Endothelial cell of umbilical vein (primary cell): ENCODE measurements around the gene IQGAP1. TPM values are rescaled to one million over a fixed set of nuclear protein-coding genes. Genes with fewer than 3 reads are reported as not detected.
"Not testable (repeated sequence)": the region's sequence is repeated elsewhere in the genome, so short reads cannot be mapped to it uniquely, and the experiment has no call there.

Experiments used
- BruUV-seq: library from RNA; stranded (reverse); fragments of 400-500 nt; replicated peaks from 2 replicates; lab custom pipeline; 2021; lab: Mats Ljungman, UMichigan
- CTCF ChIA-PET: fragments of 300-600, 350-600 bp; sonication (Branson Sonifier 250); formaldehyde crosslinking; loops from one replicate; lab custom pipeline; 2021; ENCODE audit warnings: antibody characterized with exemption, inconsistent platforms; lab: Charles Lee
- POLR2A ChIA-PET: fragments of 300-600, 350-600 bp; sonication (Branson Sonifier 250); formaldehyde crosslinking; loops from one replicate; lab custom pipeline; 2021; ENCODE audit warnings: antibody characterized with exemption, inconsistent platforms; lab: Charles Lee
- DNase-seq: peaks from one replicate; pipeline ENCODE4 v3.0.0-alpha.2; 2011; ENCODE audit warnings: low read depth, low spot score
- FAIRE-seq: peaks from 2 replicates; lab custom pipeline; 2011; peaks lifted over from hg19 to GRCh38; lab: Jason Lieb, UNC
- H2AFZ ChIP-seq: 2 replicates; pipeline ENCODE4 v1.6.0; 2012; ENCODE audit warnings: low read depth, low read length, control low read depth, inconsistent platforms
- H3K27ac ChIP-seq: 2 replicates; pipeline ENCODE4 v1.5.1; 2011; ENCODE audit warnings: low read depth, mild to moderate bottlenecking, control low read depth, low read length, moderate library complexity; ENCODE audit not compliant: insufficient read depth
- H3K27me3 ChIP-seq, 2 experiments: 2 replicates each; pipeline versions ENCODE4 v1.6.0 to v1.6.1; 2011; ENCODE audit warnings: low read length in 2 of 2, mixed read lengths in 1 of 2; ENCODE audit not compliant: control insufficient read depth in 2 of 2, insufficient read depth in 2 of 2
- H3K36me3 ChIP-seq, 2 experiments: 2 replicates in 1 of 2; 3 replicates in 1 of 2; pipeline ENCODE4 v1.5.1; 2011; ENCODE audit warnings: low read length in 2 of 2, mild to moderate bottlenecking in 1 of 2, moderate library complexity in 1 of 2; ENCODE audit not compliant: control insufficient read depth in 2 of 2, insufficient read depth in 2 of 2; ENCODE audit errors: extremely low read depth in 1 of 2
- H3K4me1 ChIP-seq: 3 replicates; pipeline ENCODE4 v1.5.1; 2011; ENCODE audit warnings: mild to moderate bottlenecking, low read length; ENCODE audit not compliant: control insufficient read depth, insufficient read depth; ENCODE audit errors: extremely low read depth
- H3K4me2 ChIP-seq: 2 replicates; pipeline ENCODE4 v1.6.1; 2011; ENCODE audit warnings: low read length, control low read depth, mixed read lengths; ENCODE audit not compliant: insufficient read depth
- H3K4me3 ChIP-seq, 3 experiments: fragments of 200-600 bp in 1 of 3; sonication (generic), shearing (Covaris generic) in 1 of 3; replicated peaks in 1 of 3; 2 replicates each; pipeline ENCODE4 v1.5.1; 2011 to 2016; ENCODE audit warnings: control low read depth in 3 of 3, low read length in 3 of 3, mild to moderate bottlenecking in 2 of 3, inconsistent platforms in 1 of 3, low read depth in 1 of 3, moderate library complexity in 1 of 3; ENCODE audit not compliant: insufficient read depth in 1 of 3
- H3K79me2 ChIP-seq: 2 replicates; pipeline ENCODE4 v1.6.0; 2012; ENCODE audit warnings: low read length, inconsistent platforms; ENCODE audit not compliant: control insufficient read depth, insufficient read depth
- H3K9ac ChIP-seq: replicated peaks from 2 replicates; pipeline ENCODE3; 2011; ENCODE audit warnings: low read length, control low read depth; ENCODE audit not compliant: insufficient read depth; ENCODE audit errors: extremely low read depth
- H3K9me1 ChIP-seq: replicated peaks from 3 replicates; pipeline ENCODE4 v1.6.0; 2011; ENCODE audit warnings: mild to moderate bottlenecking, low read length; ENCODE audit not compliant: control insufficient read depth, insufficient read depth; ENCODE audit errors: extremely low read depth
- H3K9me3 ChIP-seq: replicated peaks from 2 replicates; pipeline ENCODE4 v1.5.1; 2012; ENCODE audit warnings: low read length, inconsistent platforms; ENCODE audit not compliant: control insufficient read depth, insufficient read depth
- H4K20me1 ChIP-seq: replicated peaks from 2 replicates; pipeline ENCODE3; 2011; ENCODE audit warnings: mild to moderate bottlenecking, low read length; ENCODE audit not compliant: control insufficient read depth, insufficient read depth; ENCODE audit errors: extremely low read depth
- EZH2 ChIP-seq: IDR thresholded peaks from 2 replicates; pipeline ENCODE4 v1.6.1; 2012; ENCODE audit warnings: borderline replicate concordance, low read depth, mild to moderate bottlenecking, moderate library complexity, low read length, inconsistent platforms; ENCODE audit not compliant: severe bottlenecking
- FOS ChIP-seq: IDR thresholded peaks from 2 replicates; pipeline ENCODE4 v1.6.1; 2011; ENCODE audit warnings: mild to moderate bottlenecking, low read length, moderate library complexity, borderline replicate concordance; ENCODE audit not compliant: insufficient read depth
- GATA2 ChIP-seq: IDR thresholded peaks from 2 replicates; pipeline ENCODE4 v1.7.0; 2011; ENCODE audit warnings: low read depth, mild to moderate bottlenecking, moderate library complexity, mixed read lengths, low read length; ENCODE audit not compliant: insufficient read length, insufficient read depth
- JUN ChIP-seq: IDR thresholded peaks from 2 replicates; pipeline ENCODE4 v1.6.1; 2011; ENCODE audit warnings: borderline replicate concordance, low read depth; ENCODE audit not compliant: insufficient read length, insufficient read depth
- MYC ChIP-seq: IDR thresholded peaks from one replicate; pipeline ENCODE4 v1.6.1; 2011; ENCODE audit warnings: mild to moderate bottlenecking, low read depth, low read length
- POLR2A ChIP-seq: IDR thresholded peaks from 2 replicates; pipeline ENCODE4 v1.6.1; 2012; ENCODE audit warnings: low read depth, mild to moderate bottlenecking, control low read depth, low read length
- POLR2AphosphoS5 ChIP-seq: IDR thresholded peaks from 2 replicates; pipeline ENCODE4 v1.6.1; 2012; ENCODE audit warnings: low read depth, mild to moderate bottlenecking, control low read depth, low read length, moderate library complexity; ENCODE audit not compliant: insufficient read depth
- dilution Hi-C: fragments of 300-500 bp; cut with MboI; formaldehyde crosslinking; loops from one replicate; pipeline ENCODE4 v1.15.0; 2019; ENCODE audit warnings: low sequenced_read_pairs; ENCODE audit not compliant: extremely low pct_ligation_motif_present
- intact Hi-C: fragments of 100-400 bp; cut with micrococcal nuclease; formaldehyde crosslinking; loops from one replicate; pipeline ENCODE4 v1.10.0; 2022
- polyA plus RNA-seq, 4 experiments: library from polyadenylated mRNA; depleted of rRNA in 3 of 4; stranded (reverse) in 3 of 4; unstranded in 1 of 4; fragments of >200 nt; gene quantifications; 2 replicates each; pipeline versions ENCODE4 v1.2.1 to v1.2.3, GENCODE V29; 2011 to 2012; ENCODE audit warnings: missing spikeins in 1 of 4
- total RNA-seq: library from RNA; stranded (reverse); gene quantifications from 2 replicates; pipeline ENCODE4 v1.2.3, GENCODE V29; 2021
- TF ChIP-seq, protein P1 (sequence below): IDR thresholded peaks from 2 replicates; pipeline ENCODE4 v1.6.1; 2011; ENCODE audit not compliant: insufficient read depth, insufficient read length

IQGAP1 gene
- total and polyA plus RNA-seq, 2 donors (not counting 3 experiments of a cell fraction or from before 2014, with no cell fraction given), result 82.2 to 258 TPM

- H3K9me1 ChIP-seq, result no peaks in the 10 kb centered on the region
- peaks cover 57% of the 10 kb centered on the region for H3K4me1 ChIP-seq
- no peak overlapping the region for H3K4me3 ChIP-seq
- H2AFZ ChIP-seq, result no peak overlapping the region
- no peaks in the 10 kb centered on the region for H3K9me3 ChIP-seq
- FAIRE-seq (no peak), DNase-seq (no peak)
- no peak overlapping the region for H3K27ac ChIP-seq
- ChIA-PET POLR2A (interaction anchor here (1.5 kb wide), 1 partner anchor 14 kb away, joined by 5 read pairs; no protein-coding TSS in a partner anchor), CTCF (interaction anchor here (0.8 to 2.1 kb wide), 4 partner anchors 11 to 89 kb away, joined by 4 to 7 read pairs (median 6); partner anchors contain the start of gene IQGAP1)
- dilution Hi-C loops, result no loop called here
- intact Hi-C loops, result no loop called here
- TF ChIP-seq EZH2 (no peak), GATA2 (no peak), POLR2AphosphoS5 (no peak), JUN (no peak), POLR2A (no peak), MYC (no peak), FOS (no peak)
- TF ChIP-seq, protein P1, sequence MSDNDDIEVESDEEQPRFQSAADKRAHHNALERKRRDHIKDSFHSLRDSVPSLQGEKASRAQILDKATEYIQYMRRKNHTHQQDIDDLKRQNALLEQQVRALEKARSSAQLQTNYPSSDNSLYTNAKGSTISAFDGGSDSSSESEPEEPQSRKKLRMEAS, result no peak
- no peaks in the 10 kb centered on the region for H3K27me3 ChIP-seq
- H3K79me2 ChIP-seq, result peaks cover 86% of the 10 kb centered on the region
- peaks cover 18% of the 10 kb centered on the region for H4K20me1 ChIP-seq
- H3K4me2 ChIP-seq, result no peak overlapping the region
- BruUV-seq, result no TSS peak
- no peaks in the 10 kb centered on the region for H3K36me3 ChIP-seq
- no peak overlapping the region for H3K9ac ChIP-seq
These were observed 20.6 kb downstream of the IQGAP1 start for GRCh38 chr15:90408657-90409056.

DNA sequence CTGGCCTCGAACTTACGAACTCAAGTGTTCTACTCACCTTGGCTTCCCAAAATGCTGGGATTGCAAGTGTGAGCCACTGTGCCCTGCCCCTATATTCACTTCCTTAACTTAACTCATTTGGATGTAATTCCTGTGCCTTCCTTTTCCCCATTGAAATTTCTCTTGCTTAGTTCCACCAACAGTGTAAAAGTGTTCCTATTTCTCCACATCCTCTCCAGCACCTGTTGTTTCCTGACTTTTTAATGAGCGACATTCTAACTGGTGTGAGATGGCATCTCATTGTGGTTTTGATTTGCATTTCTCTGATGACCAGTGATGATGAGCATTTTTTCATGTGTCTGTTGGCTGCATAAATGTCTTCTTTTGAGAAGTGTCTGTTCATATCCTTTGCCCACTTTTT lies 21.5 kb downstream of the IQGAP1 start:
- intact Hi-C loops, result not testable (repeated sequence)

GRCh38 chr15:90410316-90410715 lies 22.3 kb downstream of the IQGAP1 start:
- H3K36me3 ChIP-seq, H3K9me1 ChIP-seq, FAIRE-seq, H3K9me3 ChIP-seq, POLR2A ChIA-PET, DNase-seq, H2AFZ ChIP-seq, dilution Hi-C loops, H3K27me3 ChIP-seq, intact Hi-C loops, CTCF ChIA-PET, BruUV-seq, H3K9ac ChIP-seq, H3K27ac ChIP-seq, H3K4me2 ChIP-seq, H3K4me3 ChIP-seq: not testable (repeated sequence)
- H3K79me2 ChIP-seq, result peaks cover 84% of the 10 kb centered on the region
- H4K20me1 ChIP-seq, result peaks cover 16% of the 10 kb centered on the region
- peaks cover 63% of the 10 kb centered on the region for H3K4me1 ChIP-seq

More for the DNA sequence above, 21.5 kb downstream of the IQGAP1 start:
- dilution Hi-C loops, H3K27ac ChIP-seq, BruUV-seq, DNase-seq, POLR2A ChIA-PET, CTCF ChIA-PET, FAIRE-seq, H3K36me3 ChIP-seq, H3K27me3 ChIP-seq, H3K9me3 ChIP-seq, H3K9me1 ChIP-seq, H3K4me2 ChIP-seq, H3K9ac ChIP-seq, H3K4me3 ChIP-seq, H2AFZ ChIP-seq: not testable (repeated sequence)
- Histone ChIP-seq H3K4me1 (peaks cover 63% of the 10 kb centered on the region), H4K20me1 (peaks cover 18% of the 10 kb centered on the region), H3K79me2 (peaks cover 84% of the 10 kb centered on the region)
